ENCODE results near the gene DOK4.

Gene DOK4

GRCh38 chr16:57434003-57434402 is 52.3 kb downstream of the DOK4 start:
- Histone ChIP-seq H3K4me1 (no peaks in the 10 kb centered on the region), H3K27me3 (no peaks in the 10 kb centered on the region), H3K9me3 (no peaks in the 10 kb centered on the region), H3K36me3 (peaks cover 82% of the 10 kb centered on the region), H3K4me3 (ENCODE audit: low read depth, low read length) (no peak overlapping the region)
- DNase-seq = no peak
- no peak for TF ChIP-seq CTCF (IDR thresholded peaks at IDR 0.05; ENCODE audit: low read depth, low read length)

GRCh38 chr16:57432989-57433388 is 53.3 kb downstream of the DOK4 start:
- no peaks in the 10 kb centered on the region for H3K27me3 ChIP-seq
- peaks cover 75% of the 10 kb centered on the region for H3K36me3 ChIP-seq
- DNase-seq = no peak

DNA sequence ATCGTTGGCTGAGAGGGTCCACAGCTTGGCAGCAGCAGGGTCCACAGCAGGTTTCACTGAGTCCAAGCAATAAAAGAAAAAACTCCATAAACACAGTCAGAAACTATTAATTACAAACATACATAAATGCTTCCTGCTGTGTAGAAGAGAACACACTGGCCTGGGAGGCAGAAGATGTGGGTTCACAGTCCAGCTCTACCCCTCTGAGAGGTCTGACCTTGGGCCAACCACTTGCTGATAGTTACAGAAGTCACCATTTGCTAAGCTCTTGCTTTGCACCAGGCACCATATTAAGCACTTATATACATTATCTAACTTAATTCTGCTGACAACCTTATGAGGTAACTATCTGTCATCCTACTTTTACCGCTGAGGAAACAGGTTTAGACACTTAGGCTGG is 53.8 kb downstream of the DOK4 start:
- Histone ChIP-seq H3K36me3 (peaks cover 78% of the 10 kb centered on the region), H3K27me3 (no peaks in the 10 kb centered on the region), H3K9me3 (no peaks in the 10 kb centered on the region), H3K4me1 (no peaks in the 10 kb centered on the region), H3K4me3 (ENCODE audit: low read depth, low read length) (no peak overlapping the region)
- no peak for DNase-seq
- TF ChIP-seq CTCF (IDR thresholded peaks at IDR 0.05; ENCODE audit: low read depth, low read length) = no peak

More at GRCh38 chr16:57432989-57433388, 53.3 kb downstream of the DOK4 start:
- Histone ChIP-seq H3K4me3 (ENCODE audit: low read depth, low read length) (no peak overlapping the region), H3K4me1 (no peaks in the 10 kb centered on the region), H3K9me3 (no peaks in the 10 kb centered on the region)
- TF ChIP-seq CTCF (IDR thresholded peaks at IDR 0.05; ENCODE audit: low read depth, low read length) = no peak

DNA sequence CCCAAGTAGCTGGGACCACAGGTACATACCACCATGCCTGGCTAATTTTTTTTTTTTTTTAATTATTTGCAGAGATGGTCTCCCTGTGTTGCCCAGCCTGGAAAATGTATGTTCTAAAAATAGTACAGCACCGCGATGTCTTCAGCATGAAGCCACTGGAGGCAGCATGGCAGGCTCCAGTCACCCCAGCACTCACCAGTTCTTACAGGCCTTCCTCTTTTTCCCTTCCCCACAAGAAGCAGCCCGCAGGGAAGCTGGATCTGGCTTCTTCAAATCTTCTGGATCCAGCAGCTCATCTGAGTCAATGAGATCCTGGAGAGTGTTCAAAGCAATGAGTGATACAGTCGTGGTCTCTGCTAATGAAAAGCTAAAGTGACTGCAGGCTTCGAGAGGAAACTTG is 55.3 kb downstream of the DOK4 start:
- H3K27me3 ChIP-seq = no peaks in the 10 kb centered on the region
- no peak overlapping the region for H3K4me3 ChIP-seq (ENCODE audit: low read depth, low read length)
- no peak for DNase-seq
- H3K36me3 ChIP-seq = peaks cover 69% of the 10 kb centered on the region
- no peaks in the 10 kb centered on the region for H3K9me3 ChIP-seq
- TF ChIP-seq CTCF (IDR thresholded peaks at IDR 0.05; ENCODE audit: low read depth, low read length) = no peak
- no peaks in the 10 kb centered on the region for H3K4me1 ChIP-seq

- Histone ChIP-seq H3K4me1 (no peaks in the 10 kb centered on the region), H3K36me3 (peaks cover 38% of the 10 kb centered on the region), H3K4me3 (ENCODE audit: low read depth, low read length) (no peak overlapping the region), H3K9me3 (no peaks in the 10 kb centered on the region), H3K27me3 (no peaks in the 10 kb centered on the region)
- TF ChIP-seq CTCF (IDR thresholded peaks at IDR 0.05; ENCODE audit: low read depth, low read length) = no peak
- no peak for DNase-seq
Observed at GRCh38 chr16:57427824-57428223, 58.5 kb downstream of the DOK4 start.

DNA sequence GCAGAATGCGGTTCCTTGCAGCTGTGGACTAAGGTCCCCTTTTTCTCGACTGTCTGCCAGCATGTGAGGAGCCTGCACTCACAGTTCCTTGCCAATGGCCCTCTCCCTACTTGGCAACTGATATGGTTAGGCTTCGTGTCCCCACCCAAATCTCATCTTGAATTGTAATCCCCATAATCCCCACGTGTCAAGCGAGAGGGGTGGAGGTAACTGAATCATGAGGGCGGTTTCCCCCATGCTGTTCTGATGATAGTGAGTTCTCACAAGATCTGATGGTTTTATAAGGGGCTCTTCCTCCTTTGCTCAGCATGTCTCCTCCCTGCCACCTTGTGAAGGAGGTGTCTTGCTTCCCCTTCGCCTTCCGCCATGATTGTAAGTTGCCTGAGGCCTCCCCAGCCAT is 59.0 kb downstream of the DOK4 start:
- TF ChIP-seq CTCF (IDR thresholded peaks at IDR 0.05; ENCODE audit: low read depth, low read length) = no peak
- H3K36me3 ChIP-seq = peaks cover 33% of the 10 kb centered on the region
- DNase-seq = no peak
- no peak overlapping the region for H3K4me3 ChIP-seq (ENCODE audit: low read depth, low read length)
- H3K27me3 ChIP-seq = no peaks in the 10 kb centered on the region
- H3K9me3 ChIP-seq = no peaks in the 10 kb centered on the region
- no peaks in the 10 kb centered on the region for H3K4me1 ChIP-seq

All from BE2C (cell line).